ENCODE data around the gene SLC9B2. TPM values are rescaled to one million over a fixed set of nuclear protein-coding genes. Genes with fewer than 3 reads are reported as not detected.

The SLC9B2 gene
- total RNA-seq, 1 experiment from 2014 or later, result 7.3 TPM

DNA sequence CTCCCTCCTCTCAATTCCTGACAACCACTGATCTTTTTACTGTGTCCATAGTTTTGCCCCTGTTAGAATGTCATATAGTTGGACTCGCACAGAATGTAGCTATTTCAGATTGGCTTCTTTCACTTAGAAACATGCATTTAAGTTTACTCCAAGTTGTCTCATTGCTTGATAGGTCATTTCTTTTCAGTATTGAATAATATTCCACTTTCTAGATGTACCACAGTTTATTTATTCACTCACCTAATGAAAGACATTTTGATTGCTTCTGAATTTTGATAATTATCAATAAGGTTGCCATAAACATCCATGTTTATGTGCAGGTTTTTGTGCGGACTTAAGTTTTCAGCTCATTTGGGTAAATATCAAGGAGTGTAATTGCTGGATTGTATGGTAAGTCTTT lies 95.6 kb downstream of the SLC9B2 start:
- H3K4me1 Mint-ChIP-seq, result peaks cover 4 to 5% of the 10 kb centered on the region in 2 experiments; a peak in 2 of 4 replicates
- Histone ChIP-seq H4K20me1 (ENCODE audit: control insufficient read depth, insufficient read depth, insufficient read length) (no peaks in the 10 kb centered on the region), H3K18ac (ENCODE audit: insufficient read length, low read depth, low read length) (no peak overlapping the region), H2BK120ac (ENCODE audit: low read depth, low read length, poor library complexity, severe bottlenecking) (no peak overlapping the region), H2AFZ (ENCODE audit: low read length) (no peak overlapping the region), H4K5ac (ENCODE audit: insufficient read length, low read depth, low read length) (no peak overlapping the region), H3K4me1 (ENCODE audit: insufficient read depth, low read length) (no peaks in the 10 kb centered on the region), H3K4ac (ENCODE audit: low read depth, low read length) (no peak overlapping the region), H4K91ac (ENCODE audit: insufficient read length, low read depth, low read length) (no peak overlapping the region), H4K8ac (replicated peaks; ENCODE audit: insufficient read length, low read depth, low read length) (no peak overlapping the region), H3K14ac (ENCODE audit: insufficient read depth, low read length) (no peak overlapping the region), H3T11ph (ENCODE audit: low read length) (no peak overlapping the region), H2BK12ac (ENCODE audit: insufficient read length, low read depth, low read length) (no peak overlapping the region), H3K27me3 (ENCODE audit: insufficient read depth, low read length) (no peaks in the 10 kb centered on the region), H2BK15ac (ENCODE audit: low read depth, low read length) (no peak overlapping the region), H3K27ac (ENCODE audit: insufficient read length, low read depth, low read length) (no peak overlapping the region), H2BK20ac (ENCODE audit: low read depth, low read length, poor library complexity, severe bottlenecking) (no peak overlapping the region), H2AK5ac (ENCODE audit: insufficient read length, low read length) (no peak overlapping the region), H3K4me2 (ENCODE audit: insufficient read depth, insufficient read length, low read length) (no peak overlapping the region), H3K79me2 (ENCODE audit: insufficient read depth, low read length) (no peaks in the 10 kb centered on the region), H3K23ac (ENCODE audit: insufficient read length, low read depth, low read length) (no peak overlapping the region), H3K9me3 (ENCODE audit: control insufficient read depth, low read depth, low read length) (no peaks in the 10 kb centered on the region), H3K56ac (ENCODE audit: insufficient read length, low read depth, low read length) (no peak overlapping the region), H3K79me1 (ENCODE audit: insufficient read depth, low read depth, low read length, poor library complexity, severe bottlenecking) (no peaks in the 10 kb centered on the region), H3K23me2 (ENCODE audit: insufficient read length, low read depth, low read length, poor library complexity, severe bottlenecking) (no peaks in the 10 kb centered on the region), H2BK5ac (ENCODE audit: insufficient read length, low read length) (no peak overlapping the region), H3K9ac (ENCODE audit: extremely low read depth, insufficient read length, low read length) (no peak overlapping the region)
- no peak overlapping the region for H3K27ac Mint-ChIP-seq
- no peak for DNase-seq
- H3K36me3 Mint-ChIP-seq (ENCODE audit: insufficient read depth in 1 of 3, low read depth in 3 of 3), result no peaks in the 10 kb centered on the region
- H3K9me3 Mint-ChIP-seq, result peaks cover 3 to 6% of the 10 kb centered on the region in 2 experiments; a peak in 2 of 5 replicates
- no peaks in the 10 kb centered on the region for H3K27me3 Mint-ChIP-seq (ENCODE audit: low read depth)
- TF ChIP-seq, protein P1, sequence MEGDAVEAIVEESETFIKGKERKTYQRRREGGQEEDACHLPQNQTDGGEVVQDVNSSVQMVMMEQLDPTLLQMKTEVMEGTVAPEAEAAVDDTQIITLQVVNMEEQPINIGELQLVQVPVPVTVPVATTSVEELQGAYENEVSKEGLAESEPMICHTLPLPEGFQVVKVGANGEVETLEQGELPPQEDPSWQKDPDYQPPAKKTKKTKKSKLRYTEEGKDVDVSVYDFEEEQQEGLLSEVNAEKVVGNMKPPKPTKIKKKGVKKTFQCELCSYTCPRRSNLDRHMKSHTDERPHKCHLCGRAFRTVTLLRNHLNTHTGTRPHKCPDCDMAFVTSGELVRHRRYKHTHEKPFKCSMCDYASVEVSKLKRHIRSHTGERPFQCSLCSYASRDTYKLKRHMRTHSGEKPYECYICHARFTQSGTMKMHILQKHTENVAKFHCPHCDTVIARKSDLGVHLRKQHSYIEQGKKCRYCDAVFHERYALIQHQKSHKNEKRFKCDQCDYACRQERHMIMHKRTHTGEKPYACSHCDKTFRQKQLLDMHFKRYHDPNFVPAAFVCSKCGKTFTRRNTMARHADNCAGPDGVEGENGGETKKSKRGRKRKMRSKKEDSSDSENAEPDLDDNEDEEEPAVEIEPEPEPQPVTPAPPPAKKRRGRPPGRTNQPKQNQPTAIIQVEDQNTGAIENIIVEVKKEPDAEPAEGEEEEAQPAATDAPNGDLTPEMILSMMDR (conservative IDR thresholded peaks at IDR 0.05), result no peak
- H3K4me3 Mint-ChIP-seq, result no peak overlapping the region
- no CpG with 5 or more reads among the region's 2 CpGs for WGBS (ENCODE audit: extremely low coverage, insufficient read length, low lambda C conversion rate)

Other genes with a start within 250 kb of the SLC9B2 start
- gene UBE2D3, start 249.2 kb downstream of the SLC9B2 start, total RNA-seq (2021), result 377 and 378 TPM in 2 replicates
- 45.6 and 46.0 TPM in 2 replicates for gene CISD2, start 207.8 kb downstream of the SLC9B2 start, total RNA-seq (2021)
- 0.59 and 2.0 TPM in 2 replicates for gene SLC9B1, start 57.1 kb downstream of the SLC9B2 start, total RNA-seq (2021)
- 39.3 and 40.2 TPM in 2 replicates for gene BDH2, start 23.1 kb upstream of the SLC9B2 start, total RNA-seq (2021)
- 34.4 and 38.1 TPM in 2 replicates for gene CENPE, start 121.6 kb upstream of the SLC9B2 start, total RNA-seq (2021)